Neural cell (in vitro differentiated cells): ENCODE results near the gene IGSF21. TPM values are rescaled to one million over a fixed set of nuclear protein-coding genes. Genes with fewer than 3 reads are reported as not detected.

ENCODE experiments used
- H2AFZ ChIP-seq: fragments of 200-600, 300-800 bp; sonication (generic), shearing (Covaris generic); 2 replicates; pipeline ENCODE4 v1.6.0; 2014; ENCODE audit warnings: low read depth, mild to moderate bottlenecking, antibody characterized with exemption, low read length, moderate library complexity
- H3F3A ChIP-seq: fragments of 200-600 bp; shearing (Covaris generic); 2 replicates; pipeline ENCODE4 v1.6.1; 2016; ENCODE audit warnings: mild to moderate bottlenecking, moderate library complexity, mixed read lengths, antibody characterized with exemption, low read length; ENCODE audit not compliant: insufficient read depth, poor library complexity, severe bottlenecking
- H3K27ac ChIP-seq: fragments of 200-600, 300-800 bp; sonication (generic), shearing (Covaris generic); 2 replicates; pipeline ENCODE4 v1.5.1; 2014; ENCODE audit warnings: mild to moderate bottlenecking, low read length, moderate library complexity
- H3K27me3 ChIP-seq: fragments of 300-800, 200-600 bp; sonication (generic), shearing (Covaris generic); 2 replicates; pipeline ENCODE4 v1.6.0; 2014; ENCODE audit warnings: mild to moderate bottlenecking, low read depth, low read length, moderate library complexity; ENCODE audit not compliant: insufficient read depth
- H3K36me3 ChIP-seq: fragments of 300-800, 200-600 bp; sonication (generic), shearing (Covaris generic); 2 replicates; pipeline ENCODE4 v1.5.1; 2014; ENCODE audit warnings: mild to moderate bottlenecking, antibody characterized with exemption, low read length, moderate library complexity; ENCODE audit not compliant: insufficient read depth
- H3K4me2 ChIP-seq: fragments of 300-800, 200-600 bp; sonication (generic), shearing (Covaris generic); 2 replicates; pipeline ENCODE4 v1.6.0; 2014; ENCODE audit warnings: mild to moderate bottlenecking, low read length
- H3K4me3 ChIP-seq: fragments of 300-800, 200-600 bp; sonication (generic), shearing (Covaris generic); 2 replicates; pipeline ENCODE4 v1.5.1; 2014; ENCODE audit warnings: mild to moderate bottlenecking, low read length, moderate library complexity
- H3K79me2 ChIP-seq: fragments of 200-600 bp; shearing (Covaris generic); replicated peaks from 2 replicates; pipeline ENCODE4 v1.6.0; 2014; ENCODE audit warnings: mild to moderate bottlenecking, low read length, moderate library complexity; ENCODE audit not compliant: insufficient read depth
- H3K9ac ChIP-seq: fragments of 300-800, 200-600 bp; sonication (generic), shearing (Covaris generic); 2 replicates; pipeline ENCODE4 v1.6.1; 2016; ENCODE audit warnings: mild to moderate bottlenecking, low read length, mixed read lengths
- H3K9me2 ChIP-seq: fragments of 200-600 bp; shearing (Covaris generic); 2 replicates; pipeline ENCODE4 v1.6.1; 2016; ENCODE audit warnings: mild to moderate bottlenecking, low read length, mixed read lengths; ENCODE audit not compliant: insufficient read depth
- H3K9me3 ChIP-seq: fragments of 200-600, 300-800 bp; sonication (generic), shearing (Covaris generic); 2 replicates; pipeline ENCODE4 v1.6.1; 2016; ENCODE audit warnings: mild to moderate bottlenecking, mixed run types, low read length, moderate library complexity, mixed read lengths
- H4K20me1 ChIP-seq: fragments of 200-600 bp; shearing (Covaris generic); 2 replicates; pipeline ENCODE4 v1.6.1; 2016; ENCODE audit warnings: mild to moderate bottlenecking, mixed run types; ENCODE audit not compliant: insufficient read depth
- CTCF ChIP-seq: fragments of 450-650 bp; IDR thresholded peaks from 2 replicates; pipeline ENCODE4 v1.5.1; 2014; ENCODE audit warnings: antibody characterized with exemption, mild to moderate bottlenecking, moderate library complexity; ENCODE audit not compliant: poor library complexity, severe bottlenecking
- EP300 ChIP-seq: fragments of 450-650 bp; conservative IDR thresholded peaks from 2 replicates; pipeline ENCODE4 v1.6.1; 2014; ENCODE audit warnings: antibody characterized with exemption, mild to moderate bottlenecking, moderate library complexity; ENCODE audit not compliant: poor library complexity, severe bottlenecking
- EZH2 ChIP-seq: fragments of 200-600, 300-800 bp; shearing (Covaris generic), sonication (generic); IDR thresholded peaks from 2 replicates; pipeline ENCODE4 v1.6.1; 2014; ENCODE audit warnings: antibody characterized with exemption, low read length, borderline replicate concordance, mild to moderate bottlenecking; ENCODE audit not compliant: insufficient read depth, poor library complexity, severe bottlenecking
- MXI1 ChIP-seq: fragments of 450-650 bp; conservative IDR thresholded peaks from 2 replicates; pipeline ENCODE4 v1.6.1; 2014; ENCODE audit warnings: antibody characterized with exemption, mild to moderate bottlenecking; ENCODE audit not compliant: poor library complexity, severe bottlenecking
- POLR2AphosphoS5 ChIP-seq: IDR thresholded peaks from 2 replicates; pipeline ENCODE4 v1.6.1; 2012
- RAD21 ChIP-seq: fragments of 450-650 bp; conservative IDR thresholded peaks from 2 replicates; pipeline ENCODE4 v1.6.1; 2014; ENCODE audit warnings: antibody characterized with exemption, mild to moderate bottlenecking, moderate library complexity
- REST ChIP-seq: IDR thresholded peaks from 2 replicates; pipeline ENCODE4 v1.6.1; 2012; ENCODE audit warnings: borderline replicate concordance
- SMC3 ChIP-seq: fragments of 450-650 bp; conservative IDR thresholded peaks from 2 replicates; pipeline ENCODE4 v1.6.1; 2014; ENCODE audit warnings: antibody characterized with exemption, mild to moderate bottlenecking, moderate library complexity; ENCODE audit not compliant: poor library complexity
- TAF1 ChIP-seq: IDR thresholded peaks from 2 replicates; pipeline ENCODE4 v1.6.1; 2012; ENCODE audit warnings: low read depth
- polyA plus RNA-seq: library from polyadenylated mRNA; depleted of rRNA; stranded (reverse); fragments of >200 nt; gene quantifications from 2 replicates; pipeline ENCODE4 v1.2.3, GENCODE V29; 2014

IGSF21 gene
- polyA plus RNA-seq, 1 donor from 2014 or later = 2.4 TPM

GRCh38 chr1:18091660-18092446 lies 15.7 kb upstream of the IGSF21 start:
- Histone ChIP-seq H4K20me1 (no peaks in the 10 kb centered on the region), H3F3A (no peaks in the 10 kb centered on the region), H3K9me3 (no peaks in the 10 kb centered on the region), H3K9me2 (no peaks in the 10 kb centered on the region), H3K9ac (no peak overlapping the region), H3K27ac (no peak overlapping the region), H3K27me3 (no peaks in the 10 kb centered on the region), H3K4me3 (no peak overlapping the region), H3K79me2 (no peaks in the 10 kb centered on the region), H2AFZ (no peak overlapping the region), H3K36me3 (no peaks in the 10 kb centered on the region), H3K4me2 (no peak overlapping the region)
- no peak for TF ChIP-seq RAD21
- no peak for TF ChIP-seq MXI1

GRCh38 chr1:18093193-18093592 lies 14.4 kb upstream of the IGSF21 start:
- H4K20me1 ChIP-seq = no peaks in the 10 kb centered on the region
- H3K9ac ChIP-seq = no peak overlapping the region
- TF ChIP-seq REST = no peak
- no peak for TF ChIP-seq TAF1
- TF ChIP-seq POLR2AphosphoS5 = no peak
- TF ChIP-seq CTCF = no peak
- TF ChIP-seq RAD21 = no peak
- TF ChIP-seq EP300 = no peak
- no peak for TF ChIP-seq SMC3
- H3K4me3 ChIP-seq = no peak overlapping the region
- no peaks in the 10 kb centered on the region for H3K36me3 ChIP-seq
- no peaks in the 10 kb centered on the region for H3K79me2 ChIP-seq
- no peak overlapping the region for H3K4me2 ChIP-seq
- no peak overlapping the region for H2AFZ ChIP-seq
- no peak overlapping the region for H3K27ac ChIP-seq
- H3K9me3 ChIP-seq = no peaks in the 10 kb centered on the region
- no peaks in the 10 kb centered on the region for H3F3A ChIP-seq
- no peaks in the 10 kb centered on the region for H3K9me2 ChIP-seq
- H3K27me3 ChIP-seq = no peaks in the 10 kb centered on the region

- H3F3A ChIP-seq = no peaks in the 10 kb centered on the region
- no peaks in the 10 kb centered on the region for H3K36me3 ChIP-seq
- H2AFZ ChIP-seq = no peak overlapping the region
- H3K79me2 ChIP-seq = no peaks in the 10 kb centered on the region
- TF ChIP-seq RAD21 (no peak), EZH2 (no peak), TAF1 (no peak), POLR2AphosphoS5 (no peak), MXI1 (no peak), SMC3 (no peak), CTCF (no peak), REST (no peak), EP300 (no peak)
- no peaks in the 10 kb centered on the region for H4K20me1 ChIP-seq
- no peaks in the 10 kb centered on the region for H3K9me3 ChIP-seq
- no peaks in the 10 kb centered on the region for H3K9me2 ChIP-seq
- no peak overlapping the region for H3K27ac ChIP-seq
- H3K9ac ChIP-seq = no peak overlapping the region
- H3K4me3 ChIP-seq = no peak overlapping the region
- H3K4me2 ChIP-seq = no peak overlapping the region
- H3K27me3 ChIP-seq = no peaks in the 10 kb centered on the region
Measured at GRCh38 chr1:18093646-18094045, 14.0 kb upstream of the IGSF21 start.
